NCI-H345 (cell line): Measurements from ENCODE around the gene TCEA3.

Experiments
- DNase-seq: peaks from one replicate; lab custom pipeline; 2025; lab: John Stamatoyannopoulos, UW

Gene TCEA3

DNA sequence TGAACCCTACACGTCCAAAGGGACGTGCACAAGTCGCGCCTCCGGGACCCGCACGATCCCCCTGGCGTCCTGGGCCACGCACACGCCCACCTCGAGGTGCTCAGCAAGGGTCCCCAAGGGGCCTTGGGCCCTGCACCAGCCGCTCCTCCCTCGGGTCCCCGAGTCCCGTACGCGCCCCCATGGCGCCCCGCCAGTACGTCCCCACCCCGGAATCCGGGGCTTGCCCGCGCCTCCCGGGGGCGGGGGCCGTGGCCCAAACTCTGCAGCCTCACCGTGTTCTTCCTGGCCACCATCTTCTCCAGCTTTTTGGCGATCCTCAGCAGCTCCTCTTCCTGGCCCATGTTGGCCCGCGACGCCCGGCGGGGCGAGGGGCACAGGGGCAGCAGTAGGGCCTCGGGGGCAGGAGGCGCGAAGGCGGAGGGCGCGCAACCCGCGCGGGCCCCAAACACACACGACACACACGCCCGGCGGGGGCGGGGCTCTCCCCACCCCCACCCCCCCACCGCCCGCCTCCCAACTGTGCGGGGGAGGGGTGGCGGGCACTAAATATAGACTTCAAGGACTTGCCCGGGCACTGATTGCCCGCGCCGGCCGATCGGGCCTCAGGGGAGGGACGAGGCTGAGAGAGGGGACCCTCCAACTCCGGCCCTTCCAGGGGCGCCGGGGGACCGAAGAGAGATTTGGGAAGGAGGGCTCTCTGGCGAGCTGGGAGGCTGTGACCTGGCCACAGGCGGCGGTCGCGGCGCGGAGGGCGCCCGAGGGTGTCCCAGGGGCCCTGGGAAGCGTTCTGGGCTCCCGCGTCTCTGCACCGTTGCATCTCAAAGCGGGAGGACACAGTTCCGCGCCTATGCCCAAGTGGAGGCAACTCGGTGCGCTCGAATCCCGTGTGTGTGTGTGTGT, at the start of gene TCEA3:
Gene TCEA3 (minus strand): TSS at position 456 of the 900 bp plus-strand sequence. CDS start 115 bp downstream, at position 341.
- DNase-seq, result no peak

DNA sequence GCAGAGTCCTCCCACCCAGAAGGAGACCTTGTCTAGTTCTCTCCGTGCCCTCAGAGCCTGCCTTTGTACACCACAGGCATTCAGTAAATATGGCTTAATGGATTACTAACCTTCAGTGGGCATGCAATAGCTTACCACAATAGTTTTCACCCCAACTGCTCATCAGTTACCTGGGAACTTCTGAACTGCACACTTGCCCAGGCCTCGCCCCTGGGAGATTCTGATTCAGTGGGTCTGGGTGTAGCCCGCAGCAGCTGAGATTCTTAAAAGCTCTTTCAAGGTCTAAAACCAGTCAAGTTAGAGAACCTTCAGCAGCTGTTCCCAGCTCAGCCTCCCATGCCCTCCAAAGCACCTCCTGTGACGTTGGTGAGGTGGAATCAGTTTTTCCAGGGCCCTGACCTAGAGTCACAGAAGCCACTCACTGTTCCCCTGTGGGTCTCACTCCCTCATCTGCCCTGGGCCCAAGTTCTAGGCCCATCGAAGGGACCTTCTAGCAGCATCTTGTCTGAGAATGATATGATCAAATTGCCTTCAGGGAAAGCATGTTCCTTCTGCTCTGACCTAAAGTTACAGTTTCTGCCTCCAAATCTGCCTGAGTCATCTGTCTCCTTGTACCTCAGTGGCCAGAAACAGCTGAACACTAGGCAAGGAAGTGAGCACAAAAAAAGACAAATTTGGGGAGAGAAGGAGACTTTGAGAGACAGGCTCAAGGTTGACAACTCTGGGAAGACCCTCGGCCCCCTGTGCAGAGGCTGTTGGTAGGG, 48.7 kb upstream of the TCEA3 start:
- no peak for DNase-seq

DNA sequence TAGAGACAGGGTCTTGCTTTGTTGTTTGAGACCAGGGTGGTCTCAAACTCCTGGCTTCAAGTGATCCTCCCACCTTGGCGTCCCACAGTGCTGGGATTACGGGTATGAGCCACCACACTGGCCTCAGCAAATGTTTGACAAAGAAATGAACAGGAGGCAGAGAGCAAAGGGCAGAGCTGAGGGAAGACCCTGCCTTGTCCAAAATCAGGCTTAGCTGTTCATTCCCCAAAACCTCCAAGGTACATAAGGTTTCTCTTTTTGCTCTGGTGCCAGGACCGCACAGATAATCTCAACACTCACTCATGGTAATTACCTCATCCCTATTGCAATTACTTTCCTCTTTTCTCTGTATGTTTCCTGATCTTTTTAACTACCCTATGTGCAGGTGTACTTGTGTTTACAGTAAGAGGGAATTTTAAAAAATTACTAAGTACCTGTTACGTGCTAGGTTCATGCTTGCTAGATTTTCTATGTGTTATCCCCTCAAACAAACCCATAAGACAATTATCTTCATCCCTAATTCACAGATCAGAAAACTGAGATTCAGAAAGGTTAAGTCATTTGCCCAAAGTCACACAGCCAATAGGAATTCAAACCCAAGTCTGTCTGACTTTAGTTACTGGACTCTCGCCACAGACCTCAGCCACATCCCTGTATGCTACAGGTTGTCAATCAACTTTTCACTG, 47.9 kb upstream of the TCEA3 start:
- no peak for DNase-seq

DNA sequence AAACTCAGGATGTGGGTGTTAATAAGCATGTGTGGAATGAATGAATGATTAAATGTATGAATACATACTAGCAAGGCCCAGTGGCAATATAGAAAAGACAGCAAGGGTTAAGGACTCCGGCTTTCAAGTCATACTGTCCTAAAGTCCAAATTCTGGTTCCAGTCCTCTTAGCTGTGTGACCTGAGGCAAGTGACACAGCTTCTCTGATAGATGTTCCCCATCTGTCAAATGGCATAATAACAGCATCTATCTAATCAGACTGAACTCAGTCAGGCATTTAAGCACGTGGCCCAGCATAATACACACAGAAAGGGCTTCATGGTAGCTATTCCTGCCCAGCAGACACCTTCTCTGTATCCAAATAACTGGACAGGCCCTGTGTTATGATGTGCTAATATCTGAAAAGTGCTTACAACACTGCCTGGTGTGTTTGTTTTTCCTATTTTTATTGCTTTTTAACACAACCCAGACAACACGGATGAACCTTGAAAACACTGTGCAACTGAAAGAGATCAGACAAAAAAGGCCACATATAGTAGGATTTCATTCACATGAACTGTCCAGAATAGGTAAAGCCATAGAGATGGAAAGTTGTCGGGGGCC, 47.0 kb upstream of the TCEA3 start:
- no peak for DNase-seq

DNA sequence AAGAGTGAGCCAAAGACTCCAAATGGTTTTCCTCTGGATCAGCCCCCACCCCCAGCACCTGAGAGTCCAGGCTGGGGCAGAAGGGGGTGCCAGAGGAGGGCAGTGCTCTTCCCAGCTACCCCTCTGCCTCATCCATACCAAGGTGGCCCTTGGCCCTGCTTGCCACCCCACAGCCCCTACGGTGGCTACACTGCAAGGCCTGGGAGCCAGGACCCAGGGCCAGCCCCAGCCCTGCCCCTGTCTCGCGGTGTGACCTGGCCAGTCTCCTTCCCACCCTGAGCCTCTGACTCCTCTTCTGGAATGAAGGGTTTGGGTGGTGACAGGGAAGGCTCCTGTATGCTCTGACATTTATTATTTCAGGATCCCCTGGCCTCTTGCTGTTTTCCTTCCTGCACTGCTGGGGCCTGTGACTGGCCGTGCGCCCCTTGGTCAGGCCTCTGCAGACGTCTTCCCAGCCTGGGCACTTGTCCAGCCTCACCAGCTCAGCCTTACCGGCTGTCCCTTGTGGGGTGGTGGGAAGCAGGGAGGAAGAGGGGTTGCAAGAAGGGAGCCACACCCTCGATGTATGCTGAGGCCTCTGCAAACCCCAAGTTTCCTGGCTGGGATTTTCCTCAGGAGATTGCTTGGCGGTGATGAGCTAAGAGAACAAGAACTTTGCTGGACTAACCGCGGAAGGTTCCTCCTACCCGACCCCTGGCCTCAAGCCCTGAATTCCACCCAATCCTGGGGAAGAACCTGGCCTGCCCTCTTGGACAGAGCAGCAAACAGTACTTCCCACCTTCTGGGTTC, 45.9 kb upstream of the TCEA3 start:
- no peak for DNase-seq

DNA sequence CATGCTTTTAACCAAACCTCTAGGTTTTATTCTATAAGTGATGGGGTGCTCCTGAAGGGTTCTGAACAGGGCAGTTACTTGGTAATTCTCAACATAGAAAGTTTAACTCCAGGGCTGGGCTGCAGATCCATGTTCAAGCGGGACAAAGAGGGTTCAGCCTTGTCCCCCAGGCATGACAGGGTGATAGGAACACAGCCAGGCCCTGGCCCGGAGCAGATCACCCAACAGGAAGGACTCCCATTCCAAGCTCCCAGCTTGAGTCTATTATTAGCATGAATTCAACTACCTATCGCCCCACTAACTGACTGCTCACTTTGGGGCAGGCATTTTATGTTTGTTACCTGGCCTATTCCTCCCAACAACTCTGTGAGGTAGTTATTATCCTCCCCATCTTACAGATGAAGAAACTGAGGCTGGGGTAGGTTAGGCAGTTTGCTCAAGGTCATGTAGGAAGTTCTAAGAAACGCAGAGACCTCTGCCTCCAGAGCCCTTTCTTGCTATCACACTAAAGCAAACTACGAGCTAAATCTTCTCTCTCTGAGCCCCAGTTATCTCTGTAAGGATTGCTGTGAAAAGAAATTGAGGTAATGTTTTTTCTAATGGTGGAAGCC, 44.9 kb upstream of the TCEA3 start:
- DNase-seq, result no peak

DNA sequence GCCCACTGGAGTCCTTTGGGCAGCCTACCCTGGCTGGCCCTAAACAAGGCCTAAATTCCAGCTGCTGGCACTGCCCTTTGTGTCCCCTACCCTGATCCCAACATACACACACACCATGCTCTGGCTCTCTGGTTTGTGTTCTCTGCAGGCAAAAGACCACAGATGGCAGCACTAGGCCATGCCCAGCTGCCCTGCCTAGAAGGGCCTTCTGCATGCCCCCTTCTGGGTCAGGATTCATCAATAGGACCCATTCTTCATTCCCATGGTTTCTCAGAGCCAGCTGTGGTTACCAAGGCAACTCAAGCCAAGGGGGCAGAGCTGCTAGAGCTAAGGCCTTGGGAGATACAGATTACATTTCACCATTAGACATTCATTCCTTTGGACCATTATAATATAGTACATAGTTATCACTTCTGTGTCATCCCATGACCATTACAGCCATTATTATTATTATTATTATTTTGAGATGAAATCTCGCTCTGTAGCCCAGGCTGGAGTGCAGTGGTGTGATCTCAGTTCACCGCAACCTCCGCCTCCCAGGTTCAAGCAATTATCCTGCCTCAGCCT, 42.0 kb upstream of the TCEA3 start:
- no peak for DNase-seq

DNA sequence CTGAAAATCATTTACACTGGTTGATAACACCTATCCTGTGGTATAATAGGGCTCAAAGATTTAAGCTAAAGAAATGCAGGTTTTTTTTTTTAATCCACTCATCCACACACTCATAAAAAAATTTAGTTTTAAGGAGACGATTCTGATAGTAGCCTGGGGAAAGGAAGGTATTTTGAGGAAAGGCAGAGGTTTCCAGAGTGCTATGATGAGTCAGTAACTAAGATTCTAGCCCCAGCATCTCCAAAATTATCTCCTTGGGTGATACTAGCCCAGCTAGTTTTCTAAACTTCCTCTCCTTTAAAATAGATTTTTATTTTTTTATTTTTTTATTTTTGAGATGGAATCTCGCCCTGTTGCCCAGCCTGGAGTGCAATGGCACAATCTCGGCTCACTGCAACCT, 38.7 kb upstream of the TCEA3 start:
- DNase-seq, result no peak

DNA sequence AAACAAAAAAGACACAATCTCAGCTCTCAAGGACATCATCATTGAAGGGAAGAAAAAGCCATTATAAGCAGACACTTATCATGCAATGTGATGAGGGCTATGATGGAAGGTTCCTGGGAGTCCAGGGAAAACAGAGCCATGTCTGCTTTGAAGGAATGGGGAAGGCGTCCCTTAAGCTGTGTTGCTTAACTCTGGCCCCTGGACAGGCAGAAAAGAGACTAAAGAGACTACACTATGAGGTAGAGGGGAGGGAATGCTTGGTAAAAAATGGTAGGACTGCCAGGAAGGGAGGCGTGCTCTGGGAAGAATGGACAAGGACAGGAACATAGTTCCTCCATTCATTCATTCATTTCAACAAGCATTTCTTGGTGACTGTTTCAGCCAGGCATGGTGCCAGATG, 38.2 kb upstream of the TCEA3 start:
- DNase-seq, result no peak

DNA sequence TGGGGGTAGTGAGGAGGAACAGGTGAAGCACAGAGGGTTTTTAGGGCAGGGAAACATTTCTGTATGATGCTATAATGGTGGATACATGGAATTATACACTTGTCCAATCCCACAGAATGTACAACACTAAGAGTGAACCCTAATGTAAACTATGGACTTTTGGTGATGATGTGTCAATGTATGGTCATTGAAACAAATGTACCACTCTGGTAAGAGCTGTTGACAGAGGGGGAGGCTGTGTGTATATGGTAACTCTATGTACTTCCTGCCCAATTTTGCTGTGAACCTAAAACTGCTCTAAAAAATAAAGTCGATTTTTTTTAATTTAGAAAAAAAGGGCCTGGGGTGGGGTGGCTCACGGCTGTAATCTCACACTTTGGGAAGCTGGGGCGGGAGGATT, 36.5 kb upstream of the TCEA3 start:
- DNase-seq, result no peak

DNA sequence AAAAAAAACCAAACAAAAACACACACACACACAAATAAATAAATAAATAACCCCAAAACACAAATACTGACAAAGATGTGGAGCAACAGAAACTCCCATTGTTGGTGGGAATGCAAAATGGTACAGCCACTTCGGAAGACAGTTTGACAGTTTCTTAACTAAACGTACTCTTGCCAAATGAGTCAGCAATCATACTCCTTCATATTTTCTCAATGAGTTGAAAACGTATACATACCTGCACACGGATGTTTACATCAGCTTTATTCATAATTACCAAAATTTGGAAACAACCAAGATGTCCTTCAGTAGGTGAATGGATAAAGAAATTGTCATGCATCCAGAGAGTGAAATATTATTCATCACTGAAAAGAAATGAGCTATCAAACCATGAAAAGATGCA, 36.0 kb upstream of the TCEA3 start:
- no peak for DNase-seq

DNA sequence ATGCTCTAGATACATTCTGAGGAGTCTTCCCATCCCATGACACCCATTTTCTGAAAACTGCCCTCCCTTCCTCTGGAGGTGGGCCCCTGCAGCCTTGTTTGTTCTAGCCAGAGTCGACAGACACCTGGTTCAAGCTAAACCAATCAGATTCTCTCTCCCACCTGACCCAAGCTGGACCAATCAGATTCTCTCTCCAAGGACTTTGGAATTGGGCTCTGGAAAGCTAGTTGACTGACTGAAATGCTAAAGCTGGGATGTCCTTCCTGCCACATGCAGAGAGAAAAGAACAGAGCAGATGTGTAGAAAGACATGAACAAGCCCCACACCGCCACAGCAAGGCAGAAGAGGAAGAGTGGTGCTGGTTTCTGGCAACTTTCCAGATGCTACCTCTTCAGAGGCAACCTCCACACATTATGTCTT, 34.8 kb upstream of the TCEA3 start:
- DNase-seq, result no peak

DNA sequence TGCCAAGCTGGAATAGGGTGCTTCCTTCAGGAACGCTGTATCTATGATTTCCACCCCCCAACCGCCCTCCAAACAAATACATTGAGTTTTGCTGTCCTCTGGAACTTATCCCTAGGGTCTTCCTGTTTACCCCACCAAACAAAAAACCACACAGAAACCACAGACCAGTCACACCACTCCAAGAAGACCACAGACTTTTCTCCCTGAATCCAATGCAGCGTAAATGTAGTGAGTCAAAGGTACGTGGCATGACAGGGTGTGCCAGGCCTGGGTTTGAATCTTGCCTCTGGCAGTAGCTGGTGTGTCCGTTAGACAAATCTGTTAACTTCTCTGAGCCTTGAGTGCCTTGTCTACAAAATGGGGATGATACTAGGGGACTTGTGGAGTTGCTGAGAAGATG, 31.7 kb upstream of the TCEA3 start:
- DNase-seq, result no peak

DNA sequence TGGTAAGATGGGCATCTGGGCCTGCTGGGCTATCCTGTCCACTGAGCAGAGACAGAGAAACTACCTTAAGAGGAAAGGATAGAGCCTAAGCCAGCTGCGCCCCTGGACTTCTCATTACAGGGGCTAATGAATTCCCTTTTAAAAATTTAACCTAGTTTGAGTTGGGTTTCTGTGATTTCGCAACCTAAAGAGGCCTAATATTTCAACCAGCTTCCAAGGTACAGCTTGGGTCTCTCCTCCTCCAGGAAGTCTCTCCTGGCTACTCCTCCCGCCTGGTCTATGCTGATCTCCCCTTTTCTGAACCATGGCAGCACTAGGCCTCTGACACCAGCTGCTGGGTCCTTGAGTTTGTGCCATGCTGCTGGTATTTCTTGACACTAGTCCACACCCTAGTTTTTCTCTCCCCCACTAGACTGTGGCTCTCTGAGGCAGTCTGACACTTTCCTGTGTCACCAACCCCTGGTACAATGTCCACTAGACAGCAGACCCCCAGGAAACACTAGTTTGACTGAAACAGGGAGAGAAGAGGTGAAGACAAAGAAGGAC, 29.0 kb upstream of the TCEA3 start:
- no peak for DNase-seq

DNA sequence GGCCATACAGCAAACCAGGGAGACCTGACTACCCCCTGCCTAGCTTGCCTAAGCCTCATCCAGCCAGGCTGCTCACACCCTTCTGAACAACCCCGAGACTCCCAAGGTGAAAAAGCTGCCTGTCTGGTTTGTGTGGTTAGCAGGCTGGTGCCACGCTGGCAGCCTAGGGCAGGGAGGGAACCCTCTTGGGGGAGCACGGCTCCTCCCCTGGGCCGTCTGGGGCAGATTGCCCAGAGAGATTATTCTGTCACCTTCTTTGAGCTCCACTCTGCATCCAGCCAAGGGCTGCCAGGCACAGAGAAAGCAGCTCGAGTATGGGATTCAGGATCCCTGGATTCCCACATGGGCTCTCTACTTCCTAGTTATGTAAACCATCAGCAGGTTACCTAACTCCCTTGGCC, 27.5 kb upstream of the TCEA3 start:
- DNase-seq, result peak; percentile 3

DNA sequence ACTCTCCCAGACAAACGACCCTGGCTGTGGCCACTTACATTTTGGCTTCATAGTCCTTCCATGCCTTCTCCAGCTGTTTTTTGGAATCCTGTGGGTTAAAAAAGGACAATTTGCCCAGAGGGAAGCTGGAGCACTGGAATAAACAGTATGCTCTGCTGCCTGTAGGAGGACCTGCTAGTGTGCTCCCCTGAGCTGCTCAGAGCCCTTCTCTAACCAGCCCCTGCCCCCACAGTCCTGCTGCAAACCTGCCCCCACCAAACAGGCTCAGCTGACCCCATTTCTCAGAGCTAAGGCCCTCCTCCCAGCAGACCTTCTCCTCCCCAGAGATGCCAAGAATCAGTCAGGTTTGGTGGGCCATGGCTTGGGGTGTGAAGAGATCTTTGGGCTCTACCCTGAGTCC, 26.9 kb upstream of the TCEA3 start:
- no peak for DNase-seq

DNA sequence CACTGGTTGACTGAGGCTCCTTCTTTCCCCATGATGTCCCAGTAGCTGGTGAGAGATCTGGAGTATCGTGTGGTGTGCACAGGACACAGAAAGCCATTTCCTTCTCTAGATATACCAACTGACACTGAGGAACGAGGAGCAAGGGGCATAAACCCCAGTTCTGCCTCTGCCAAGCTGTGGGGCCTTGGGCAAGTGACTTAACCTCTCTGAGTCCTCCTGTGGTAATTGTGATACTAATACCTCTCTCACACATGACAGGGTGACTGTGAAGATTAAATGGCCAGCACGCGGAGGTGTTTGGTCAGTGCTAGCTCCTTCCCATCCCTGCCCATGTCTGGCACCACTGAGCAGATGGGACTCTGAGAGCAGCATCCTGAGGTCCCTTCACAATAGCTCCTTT, 26.3 kb upstream of the TCEA3 start:
- no peak for DNase-seq

DNA sequence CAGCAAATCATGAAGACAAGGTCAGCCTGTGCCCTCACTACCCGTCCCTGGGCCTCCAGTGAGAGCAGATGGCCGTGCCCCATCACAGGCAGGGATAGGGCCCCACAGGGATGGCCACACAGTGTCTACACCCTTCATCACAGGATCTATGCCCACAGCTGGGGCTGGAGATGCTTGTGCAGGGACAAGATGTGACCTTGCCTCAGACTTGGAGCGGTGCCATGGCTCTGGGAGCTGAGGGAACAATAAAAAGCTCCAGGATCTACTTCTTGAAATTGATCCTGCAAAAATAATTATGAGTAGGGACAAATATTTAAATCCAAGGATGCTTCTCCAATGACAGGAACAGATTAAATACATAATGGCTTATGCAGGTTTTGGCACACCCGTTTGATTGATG, 25.4 kb upstream of the TCEA3 start:
- DNase-seq, result no peak

DNA sequence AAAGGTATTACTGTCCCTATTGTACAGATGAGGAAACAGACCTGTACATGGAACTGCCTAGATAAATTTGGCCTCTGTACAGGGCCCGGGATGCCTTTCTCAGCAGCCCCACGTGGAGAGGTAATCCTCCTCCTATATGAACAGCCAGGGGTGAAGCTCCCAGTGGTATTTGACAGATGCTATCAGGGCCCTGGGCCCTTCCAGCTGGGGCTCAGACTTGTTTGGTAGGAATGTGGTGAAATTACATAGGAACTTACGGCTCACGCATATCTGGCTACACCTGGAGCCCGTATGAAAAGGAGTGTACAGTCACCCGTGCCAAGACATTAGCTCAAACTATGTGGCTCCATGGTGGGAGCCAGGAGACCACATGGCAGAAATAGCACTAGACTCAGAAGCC, 24.8 kb upstream of the TCEA3 start:
- DNase-seq, result no peak

DNA sequence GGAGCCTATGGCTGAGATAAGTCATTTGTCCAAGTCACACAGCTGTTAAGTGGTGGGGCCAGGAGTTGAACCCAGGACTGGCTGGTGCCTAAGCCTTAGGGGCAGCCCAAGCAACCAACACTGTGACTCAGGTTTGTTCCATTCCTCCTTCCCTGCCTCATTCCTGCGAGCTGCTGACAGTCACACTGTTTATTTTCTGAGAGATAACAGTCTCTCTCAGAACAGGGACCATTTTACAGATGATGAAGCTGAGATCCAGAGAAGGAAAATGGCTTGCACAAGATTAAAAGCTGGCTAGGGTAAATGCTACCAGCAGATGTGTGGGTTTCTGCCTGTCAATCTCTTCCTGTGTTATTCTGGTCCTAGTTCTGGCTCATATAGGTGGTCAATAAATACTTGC, 24.3 kb upstream of the TCEA3 start:
- DNase-seq, result no peak
